ENCODE results near the gene IFT122. TPM values are rescaled to one million over a fixed set of nuclear protein-coding genes. Genes with fewer than 3 reads are reported as not detected.

The IFT122 gene
- total RNA-seq, 2 donors from 2014 or later: 20.5 to 26.9 TPM

- H3K27ac Mint-ChIP-seq: no peak overlapping the region
- H3K4me3 Mint-ChIP-seq: no peak overlapping the region
- H3K36me3 Mint-ChIP-seq (ENCODE audit: insufficient read depth in 2 of 2): no peaks in the 10 kb centered on the region
- no peaks in the 10 kb centered on the region for H3K9me3 Mint-ChIP-seq
- ATAC-seq (replicated peaks in 1 of 2) (no peak), DNase-seq (no peak)
- H3K4me1 Mint-ChIP-seq (ENCODE audit: low read depth): no peaks in the 10 kb centered on the region
- no peaks in the 10 kb centered on the region for H3K27me3 Mint-ChIP-seq (ENCODE audit: low read depth)
These were observed 124.0 kb downstream of the IFT122 start for GRCh38 chr3:129563850-129564535.

GRCh38 chr3:129564981-129565644, 125.1 kb downstream of the IFT122 start:
- Mint-ChIP-seq H3K27ac (no peak overlapping the region), H3K4me1 (ENCODE audit: low read depth) (no peaks in the 10 kb centered on the region), H3K4me3 (no peak overlapping the region), H3K9me3 (no peaks in the 10 kb centered on the region), H3K36me3 (ENCODE audit: insufficient read depth in 2 of 2) (no peaks in the 10 kb centered on the region), H3K27me3 (ENCODE audit: low read depth) (no peaks in the 10 kb centered on the region)
- ATAC-seq (replicated peaks in 1 of 2) (no peak), DNase-seq (no peak)

- H3K4me1 Mint-ChIP-seq (ENCODE audit: low read depth): no peaks in the 10 kb centered on the region
- no peaks in the 10 kb centered on the region for H3K9me3 Mint-ChIP-seq
- H3K36me3 Mint-ChIP-seq (ENCODE audit: insufficient read depth in 2 of 2): no peaks in the 10 kb centered on the region
- ATAC-seq (replicated peaks in 1 of 2) (no peak), DNase-seq (no peak)
- H3K27ac Mint-ChIP-seq: no peak overlapping the region
- no peaks in the 10 kb centered on the region for H3K27me3 Mint-ChIP-seq (ENCODE audit: low read depth)
- H3K4me3 Mint-ChIP-seq: no peak overlapping the region
These were observed 125.9 kb downstream of the IFT122 start for GRCh38 chr3:129565902-129566301.

- Mint-ChIP-seq H3K27ac (no peak overlapping the region), H3K4me3 (no peak overlapping the region), H3K4me1 (ENCODE audit: low read depth) (no peaks in the 10 kb centered on the region), H3K27me3 (ENCODE audit: low read depth) (no peaks in the 10 kb centered on the region), H3K9me3 (no peaks in the 10 kb centered on the region), H3K36me3 (ENCODE audit: insufficient read depth in 2 of 2) (no peaks in the 10 kb centered on the region)
- DNase-seq: no peak
- no peak for ATAC-seq (replicated peaks in 1 of 2)
These were observed 127.2 kb downstream of the IFT122 start for GRCh38 chr3:129567176-129567705.

- H3K27ac Mint-ChIP-seq: no peak overlapping the region
- no peak overlapping the region for H3K4me3 Mint-ChIP-seq
- no peaks in the 10 kb centered on the region for H3K4me1 Mint-ChIP-seq (ENCODE audit: low read depth)
- ATAC-seq (replicated peaks in 1 of 2): no peak
- no peak for DNase-seq
- no peaks in the 10 kb centered on the region for H3K27me3 Mint-ChIP-seq (ENCODE audit: low read depth)
- H3K9me3 Mint-ChIP-seq: no peaks in the 10 kb centered on the region
- H3K36me3 Mint-ChIP-seq (ENCODE audit: insufficient read depth in 2 of 2): no peaks in the 10 kb centered on the region
These were observed 127.9 kb downstream of the IFT122 start for GRCh38 chr3:129567939-129568338.

- no peak overlapping the region for H3K27ac Mint-ChIP-seq
- no peaks in the 10 kb centered on the region for H3K36me3 Mint-ChIP-seq (ENCODE audit: insufficient read depth in 2 of 2)
- no peak for ATAC-seq (replicated peaks in 1 of 2)
- H3K4me1 Mint-ChIP-seq (ENCODE audit: low read depth): no peaks in the 10 kb centered on the region
- no peaks in the 10 kb centered on the region for H3K27me3 Mint-ChIP-seq (ENCODE audit: low read depth)
- no peak for DNase-seq
- no peak overlapping the region for H3K4me3 Mint-ChIP-seq
- H3K9me3 Mint-ChIP-seq: no peaks in the 10 kb centered on the region
These were observed 129.8 kb downstream of the IFT122 start for GRCh38 chr3:129569856-129570255.

Other genes starting within 250 kb of the IFT122 start
- gene COPG1, start 190.6 kb upstream of the IFT122 start, total RNA-seq: 100 to 1,000 TPM; 183 to 205 TPM
- gene HMCES, start 161.4 kb upstream of the IFT122 start, total RNA-seq: 10 to 100 TPM; 66.6 to 84.3 TPM
- gene EFCAB12, start 11.6 kb upstream of the IFT122 start, total RNA-seq: 1 to 10 TPM; 1.0 to 1.4 TPM
- gene MBD4, start 276 bp upstream of the IFT122 start, total RNA-seq: 10 to 100 TPM; 55.3 to 60.9 TPM
- not detected for gene RHO, start 88.4 kb downstream of the IFT122 start, total RNA-seq
- gene H1-8, start 103.0 kb downstream of the IFT122 start, total RNA-seq: not detected
- gene PLXND1, start 166.5 kb downstream of the IFT122 start, total RNA-seq: 1 to 10 TPM; 4.1 to 4.2 TPM